Fibroblast of pulmonary artery (primary cell): ENCODE results near the gene ARL8A.
A peak's percentile ranks its signal among the peaks of the same experiment; 100 is the strongest.

ENCODE experiments used
- DNase-seq: peaks from one replicate; pipeline ENCODE4 v3.0.0-alpha.2; 2010; ENCODE audit warnings: low read depth
- H3K4me3 ChIP-seq: replicated peaks from 2 replicates; pipeline ENCODE4 v1.5.1; 2011; ENCODE audit warnings: low read depth, mild to moderate bottlenecking, control low read depth, low read length, moderate library complexity
- CTCF ChIP-seq: IDR thresholded peaks from 2 replicates; pipeline ENCODE4 v1.5.1; 2011; ENCODE audit warnings: mild to moderate bottlenecking, control low read depth, low read length, inconsistent platforms; ENCODE audit errors: missing control alignments

Gene ARL8A

GRCh38 chr1:202090994-202091393, 53.5 kb downstream of the ARL8A start:
- H3K4me3 ChIP-seq: no peak overlapping the region
- TF ChIP-seq CTCF: no peak
- DNase-seq: no peak

- no peak for TF ChIP-seq CTCF
- no peak overlapping the region for H3K4me3 ChIP-seq
- DNase-seq: no peak
Observed at GRCh38 chr1:202088206-202088605, 56.3 kb downstream of the ARL8A start.

- no peak for TF ChIP-seq CTCF
- H3K4me3 ChIP-seq: no peak overlapping the region
- no peak for DNase-seq
Observed at GRCh38 chr1:202086579-202087350, 57.8 kb downstream of the ARL8A start.

- peak; percentile 21 for DNase-seq
- TF ChIP-seq CTCF: no peak
- H3K4me3 ChIP-seq: no peak overlapping the region
Observed at GRCh38 chr1:202085682-202086373, 58.7 kb downstream of the ARL8A start.

GRCh38 chr1:202084791-202085681, 59.5 kb downstream of the ARL8A start:
- no peak overlapping the region for H3K4me3 ChIP-seq
- no peak for TF ChIP-seq CTCF
- DNase-seq: no peak
